ENCODE measurements around the gene SMYD3.
"Not testable (repeated sequence)": the region's sequence is repeated elsewhere in the genome, so short reads cannot be mapped to it uniquely, and the experiment has no call there.

The SMYD3 gene

GRCh38 chr1:245945136-245945535 is 561.9 kb downstream of the SMYD3 start:
- H3K9ac ChIP-seq (ENCODE audit: low read length in 5 of 5); H3K36me3 ChIP-seq (ENCODE audit: control insufficient read depth in 5 of 5, insufficient read depth in 5 of 5, low read length in 5 of 5); H3K4me1 ChIP-seq (ENCODE audit: control insufficient read depth in 5 of 5, insufficient read depth in 5 of 5, low read length in 5 of 5); H3K4me3 ChIP-seq (ENCODE audit: low read depth in 1 of 5, low read length in 5 of 5); H3K27ac ChIP-seq (ENCODE audit: low read depth, low read length); H3K9me3 ChIP-seq (ENCODE audit: control insufficient read depth in 5 of 5, low read length in 5 of 5); H3K27me3 ChIP-seq (ENCODE audit: control insufficient read depth in 5 of 5, insufficient read depth in 4 of 5, low read length in 5 of 5): not testable (repeated sequence)

- no peak overlapping the region for H3K9ac ChIP-seq (ENCODE audit: low read length in 5 of 5)
- no peak overlapping the region for H3K27ac ChIP-seq (ENCODE audit: low read depth, low read length)
- no peaks in the 10 kb centered on the region for H3K36me3 ChIP-seq (ENCODE audit: control insufficient read depth in 5 of 5, insufficient read depth in 5 of 5, low read length in 5 of 5)
- H3K27me3 ChIP-seq (ENCODE audit: control insufficient read depth in 5 of 5, insufficient read depth in 4 of 5, low read length in 5 of 5), result no peaks in the 10 kb centered on the region
- H3K4me1 ChIP-seq (ENCODE audit: control insufficient read depth in 5 of 5, insufficient read depth in 5 of 5, low read length in 5 of 5), result no peaks in the 10 kb centered on the region
- H3K4me3 ChIP-seq (ENCODE audit: low read depth in 1 of 5, low read length in 5 of 5), result no peak overlapping the region
- peaks cover 0 to 6% (median 0%) of the 10 kb centered on the region in 5 donors for H3K9me3 ChIP-seq (ENCODE audit: control insufficient read depth in 5 of 5, low read length in 5 of 5)
Measured at GRCh38 chr1:245942856-245943255, 564.2 kb downstream of the SMYD3 start.

GRCh38 chr1:245941771-245942170 is 565.3 kb downstream of the SMYD3 start:
- not testable (repeated sequence) for H3K36me3 ChIP-seq (ENCODE audit: control insufficient read depth in 5 of 5, insufficient read depth in 5 of 5, low read length in 5 of 5); H3K9ac ChIP-seq (ENCODE audit: low read length in 5 of 5); H3K27ac ChIP-seq (ENCODE audit: low read depth, low read length); H3K4me1 ChIP-seq (ENCODE audit: control insufficient read depth in 5 of 5, insufficient read depth in 5 of 5, low read length in 5 of 5); H3K27me3 ChIP-seq (ENCODE audit: control insufficient read depth in 5 of 5, insufficient read depth in 4 of 5, low read length in 5 of 5); H3K4me3 ChIP-seq (ENCODE audit: low read depth in 1 of 5, low read length in 5 of 5); H3K9me3 ChIP-seq (ENCODE audit: control insufficient read depth in 5 of 5, low read length in 5 of 5)

GRCh38 chr1:245939756-245940345 is 567.2 kb downstream of the SMYD3 start:
- no peaks in the 10 kb centered on the region for H3K36me3 ChIP-seq (ENCODE audit: control insufficient read depth in 5 of 5, insufficient read depth in 5 of 5, low read length in 5 of 5)
- H3K4me1 ChIP-seq (ENCODE audit: control insufficient read depth in 5 of 5, insufficient read depth in 5 of 5, low read length in 5 of 5), result no peaks in the 10 kb centered on the region
- no peaks in the 10 kb centered on the region for H3K27me3 ChIP-seq (ENCODE audit: control insufficient read depth in 5 of 5, insufficient read depth in 4 of 5, low read length in 5 of 5)
- H3K9ac ChIP-seq (ENCODE audit: low read length in 5 of 5), result no peak overlapping the region
- H3K9me3 ChIP-seq (ENCODE audit: control insufficient read depth in 5 of 5, low read length in 5 of 5), result no peaks in the 10 kb centered on the region
- no peak overlapping the region for H3K27ac ChIP-seq (ENCODE audit: low read depth, low read length)
- no peak overlapping the region for H3K4me3 ChIP-seq (ENCODE audit: low read depth in 1 of 5, low read length in 5 of 5)

- Histone ChIP-seq H3K9ac (ENCODE audit: low read length in 5 of 5) (no peak overlapping the region), H3K4me1 (ENCODE audit: control insufficient read depth in 5 of 5, insufficient read depth in 5 of 5, low read length in 5 of 5) (no peaks in the 10 kb centered on the region), H3K27me3 (ENCODE audit: control insufficient read depth in 5 of 5, insufficient read depth in 4 of 5, low read length in 5 of 5) (no peaks in the 10 kb centered on the region), H3K4me3 (ENCODE audit: low read depth in 1 of 5, low read length in 5 of 5) (no peak overlapping the region), H3K36me3 (ENCODE audit: control insufficient read depth in 5 of 5, insufficient read depth in 5 of 5, low read length in 5 of 5) (no peaks in the 10 kb centered on the region), H3K27ac (ENCODE audit: low read depth, low read length) (no peak overlapping the region), H3K9me3 (ENCODE audit: control insufficient read depth in 5 of 5, low read length in 5 of 5) (no peaks in the 10 kb centered on the region)
Measured at GRCh38 chr1:245938046-245938435, 569.0 kb downstream of the SMYD3 start.

GRCh38 chr1:245937316-245938045 is 569.6 kb downstream of the SMYD3 start:
- Histone ChIP-seq H3K4me3 (ENCODE audit: low read depth in 1 of 5, low read length in 5 of 5) (no peak overlapping the region), H3K9me3 (ENCODE audit: control insufficient read depth in 5 of 5, low read length in 5 of 5) (no peaks in the 10 kb centered on the region), H3K9ac (ENCODE audit: low read length in 5 of 5) (no peak overlapping the region), H3K36me3 (ENCODE audit: control insufficient read depth in 5 of 5, insufficient read depth in 5 of 5, low read length in 5 of 5) (no peaks in the 10 kb centered on the region), H3K27me3 (ENCODE audit: control insufficient read depth in 5 of 5, insufficient read depth in 4 of 5, low read length in 5 of 5) (no peaks in the 10 kb centered on the region), H3K4me1 (ENCODE audit: control insufficient read depth in 5 of 5, insufficient read depth in 5 of 5, low read length in 5 of 5) (no peaks in the 10 kb centered on the region), H3K27ac (ENCODE audit: low read depth, low read length) (no peak overlapping the region)

GRCh38 chr1:245934409-245934808 is 572.7 kb downstream of the SMYD3 start:
- H3K9me3 ChIP-seq (ENCODE audit: control insufficient read depth in 5 of 5, low read length in 5 of 5), result no peaks in the 10 kb centered on the region
- H3K4me1 ChIP-seq (ENCODE audit: control insufficient read depth in 5 of 5, insufficient read depth in 5 of 5, low read length in 5 of 5), result no peaks in the 10 kb centered on the region
- no peak overlapping the region for H3K27ac ChIP-seq (ENCODE audit: low read depth, low read length)
- H3K27me3 ChIP-seq (ENCODE audit: control insufficient read depth in 5 of 5, insufficient read depth in 4 of 5, low read length in 5 of 5), result no peaks in the 10 kb centered on the region
- no peak overlapping the region for H3K4me3 ChIP-seq (ENCODE audit: low read depth in 1 of 5, low read length in 5 of 5)
- H3K9ac ChIP-seq (ENCODE audit: low read length in 5 of 5), result no peak overlapping the region
- no peaks in the 10 kb centered on the region for H3K36me3 ChIP-seq (ENCODE audit: control insufficient read depth in 5 of 5, insufficient read depth in 5 of 5, low read length in 5 of 5)

- no peak overlapping the region for H3K9ac ChIP-seq (ENCODE audit: low read length in 5 of 5)
- H3K27me3 ChIP-seq (ENCODE audit: control insufficient read depth in 5 of 5, insufficient read depth in 4 of 5, low read length in 5 of 5), result no peaks in the 10 kb centered on the region
- no peaks in the 10 kb centered on the region for H3K9me3 ChIP-seq (ENCODE audit: control insufficient read depth in 5 of 5, low read length in 5 of 5)
- H3K27ac ChIP-seq (ENCODE audit: low read depth, low read length), result no peak overlapping the region
- no peaks in the 10 kb centered on the region for H3K36me3 ChIP-seq (ENCODE audit: control insufficient read depth in 5 of 5, insufficient read depth in 5 of 5, low read length in 5 of 5)
- H3K4me1 ChIP-seq (ENCODE audit: control insufficient read depth in 5 of 5, insufficient read depth in 5 of 5, low read length in 5 of 5), result no peaks in the 10 kb centered on the region
- no peak overlapping the region for H3K4me3 ChIP-seq (ENCODE audit: low read depth in 1 of 5, low read length in 5 of 5)
Measured at GRCh38 chr1:245933431-245934045, 573.5 kb downstream of the SMYD3 start.

GRCh38 chr1:245932302-245932972 is 574.6 kb downstream of the SMYD3 start:
- Histone ChIP-seq H3K4me1 (ENCODE audit: control insufficient read depth in 5 of 5, insufficient read depth in 5 of 5, low read length in 5 of 5) (no peaks in the 10 kb centered on the region), H3K27ac (ENCODE audit: low read depth, low read length) (no peak overlapping the region), H3K9me3 (ENCODE audit: control insufficient read depth in 5 of 5, low read length in 5 of 5) (no peaks in the 10 kb centered on the region), H3K36me3 (ENCODE audit: control insufficient read depth in 5 of 5, insufficient read depth in 5 of 5, low read length in 5 of 5) (no peaks in the 10 kb centered on the region), H3K27me3 (ENCODE audit: control insufficient read depth in 5 of 5, insufficient read depth in 4 of 5, low read length in 5 of 5) (no peaks in the 10 kb centered on the region), H3K4me3 (ENCODE audit: low read depth in 1 of 5, low read length in 5 of 5) (no peak overlapping the region), H3K9ac (ENCODE audit: low read length in 5 of 5) (no peak overlapping the region)

- H3K4me1 ChIP-seq (ENCODE audit: control insufficient read depth in 5 of 5, insufficient read depth in 5 of 5, low read length in 5 of 5), result no peaks in the 10 kb centered on the region
- no peaks in the 10 kb centered on the region for H3K9me3 ChIP-seq (ENCODE audit: control insufficient read depth in 5 of 5, low read length in 5 of 5)
- no peaks in the 10 kb centered on the region for H3K27me3 ChIP-seq (ENCODE audit: control insufficient read depth in 5 of 5, insufficient read depth in 4 of 5, low read length in 5 of 5)
- no peak overlapping the region for H3K9ac ChIP-seq (ENCODE audit: low read length in 5 of 5)
- peaks cover 0 to 2% (median 0%) of the 10 kb centered on the region in 5 donors for H3K36me3 ChIP-seq (ENCODE audit: control insufficient read depth in 5 of 5, insufficient read depth in 5 of 5, low read length in 5 of 5)
- H3K27ac ChIP-seq (ENCODE audit: low read depth, low read length), result no peak overlapping the region
- no peak overlapping the region for H3K4me3 ChIP-seq (ENCODE audit: low read depth in 1 of 5, low read length in 5 of 5)
Measured at GRCh38 chr1:245931450-245931849, 575.6 kb downstream of the SMYD3 start.
